IMR-90 (cell line): ENCODE results near the gene DHRS7. TPM values are rescaled to one million over a fixed set of nuclear protein-coding genes. Genes with fewer than 3 reads are reported as not detected.

Experiments
- ATAC-seq: fragments of 200-7000 bp; cut with Tn5 transposase; 2 replicates; pipeline ENCODE4 v1.9.1; 2020; ENCODE audit warnings: low read depth, mild to moderate bottlenecking, moderate library complexity
- BruUV-seq: library from RNA; stranded (reverse); fragments of 400-500 nt; replicated peaks from 2 replicates; lab custom pipeline; 2021; lab: Mats Ljungman, UMichigan
- CTCF ChIA-PET: fragments of 300-600 bp; formaldehyde crosslinking; extraction: SDS; loops from one replicate; lab custom pipeline; 2021; ENCODE audit warnings: antibody characterized with exemption; lab: Yijun Ruan, JAX
- POLR2A ChIA-PET: fragments of 300-600 bp; sonication (Branson Sonifier 250); formaldehyde crosslinking; loops from one replicate; lab custom pipeline; 2022; ENCODE audit warnings: antibody characterized with exemption; ENCODE audit not compliant: unreplicated experiment; lab: Charles Lee
- DNase-seq: peaks from one replicate; pipeline ENCODE4 v3.0.0; 2013
- H2AFZ ChIP-seq: replicated peaks from 2 replicates; pipeline ENCODE3; 2013; ENCODE audit warnings: low read length, mild to moderate bottlenecking; ENCODE audit not compliant: poor library complexity
- H2AK5ac ChIP-seq: 2 replicates; pipeline ENCODE4 v1.6.1; 2013; ENCODE audit warnings: low read depth, low read length, inconsistent platforms
- H2AK9ac ChIP-seq: replicated peaks from 2 replicates; pipeline ENCODE3; 2013; ENCODE audit warnings: mild to moderate bottlenecking, low read depth, low read length, moderate library complexity; ENCODE audit not compliant: poor library complexity
- H2BK120ac ChIP-seq: 2 replicates; pipeline ENCODE4 v1.6.1; 2013; ENCODE audit warnings: low read depth, low read length, inconsistent platforms
- H2BK15ac ChIP-seq: 3 replicates; pipeline ENCODE4 v1.6.1; 2013; ENCODE audit warnings: low read depth, low read length, inconsistent platforms
- H2BK20ac ChIP-seq: 2 replicates; pipeline ENCODE4 v1.6.1; 2013; ENCODE audit warnings: low read depth, mild to moderate bottlenecking, inconsistent platforms, low read length, moderate library complexity
- H2BK5ac ChIP-seq: 2 replicates; pipeline ENCODE4 v1.6.1; 2013; ENCODE audit warnings: mild to moderate bottlenecking, low read depth, low read length, inconsistent platforms; ENCODE audit not compliant: poor library complexity, severe bottlenecking
- H3K14ac ChIP-seq: replicated peaks from 2 replicates; pipeline ENCODE4 v1.6.1; 2013; ENCODE audit warnings: low read depth, low read length, inconsistent platforms
- H3K18ac ChIP-seq: 2 replicates; pipeline ENCODE4 v1.6.1; 2013; ENCODE audit warnings: low read depth, low read length, control low read depth
- H3K23ac ChIP-seq: 2 replicates; pipeline ENCODE4 v1.6.1; 2013; ENCODE audit warnings: low read depth, low read length, inconsistent platforms
- H3K27ac ChIP-seq: 2 replicates; pipeline ENCODE4 v1.5.1; 2013; ENCODE audit warnings: mild to moderate bottlenecking, control low read depth, low read length; ENCODE audit not compliant: insufficient read depth
- H3K27me3 ChIP-seq: 2 replicates; pipeline ENCODE4 v1.6.1; 2013; ENCODE audit warnings: low read length; ENCODE audit not compliant: control insufficient read depth, insufficient read depth
- H3K36me3 ChIP-seq: 2 replicates; pipeline ENCODE4 v1.6.1; 2013; ENCODE audit warnings: low read length, mixed read lengths; ENCODE audit not compliant: control insufficient read depth, insufficient read depth
- H3K4ac ChIP-seq: 2 replicates; pipeline ENCODE4 v1.6.1; 2013; ENCODE audit warnings: low read depth, low read length, inconsistent platforms
- H3K4me1 ChIP-seq: 2 replicates; pipeline ENCODE4 v1.6.1; 2013; ENCODE audit warnings: low read length, mixed read lengths; ENCODE audit not compliant: control insufficient read depth, insufficient read depth
- H3K4me2 ChIP-seq: 2 replicates; pipeline ENCODE4 v1.6.1; 2013; ENCODE audit warnings: low read depth, mild to moderate bottlenecking, control low read depth, low read length, moderate library complexity
- H3K4me3 ChIP-seq: 2 replicates; pipeline ENCODE4 v1.5.1; 2013; ENCODE audit warnings: low read depth, mild to moderate bottlenecking, control low read depth, low read length, moderate library complexity; ENCODE audit not compliant: insufficient read depth
- H3K56ac ChIP-seq: 2 replicates; pipeline ENCODE4 v1.6.1; 2013; ENCODE audit warnings: low read length, inconsistent platforms; ENCODE audit not compliant: insufficient read depth; ENCODE audit errors: extremely low read depth
- H3K79me1 ChIP-seq, 2 experiments: 2 replicates each; pipeline ENCODE4 v1.6.1; 2013; ENCODE audit warnings: low read length in 2 of 2, inconsistent platforms in 1 of 2, low read depth in 1 of 2
- H3K9ac ChIP-seq: 2 replicates; pipeline ENCODE4 v1.6.1; 2013; ENCODE audit warnings: low read depth, low read length, control low read depth
- H3K9me1 ChIP-seq: 2 replicates; pipeline ENCODE4 v1.6.1; 2013; ENCODE audit warnings: low read length, inconsistent platforms; ENCODE audit not compliant: insufficient read depth
- H3K9me3 ChIP-seq: 2 replicates; pipeline ENCODE4 v1.6.1; 2013; ENCODE audit warnings: low read length; ENCODE audit not compliant: control insufficient read depth, insufficient read depth
- H4K20me1 ChIP-seq: 2 replicates; pipeline ENCODE4 v1.6.1; 2013; ENCODE audit warnings: low read length, inconsistent platforms; ENCODE audit not compliant: insufficient read depth
- H4K5ac ChIP-seq: 2 replicates; pipeline ENCODE4 v1.6.1; 2013; ENCODE audit warnings: mild to moderate bottlenecking, low read depth, low read length, control low read depth
- H4K8ac ChIP-seq, 2 experiments: 2 replicates each; pipeline ENCODE4 v1.6.1; 2013; ENCODE audit warnings: low read depth in 2 of 2, low read length in 2 of 2, control low read depth in 1 of 2, inconsistent platforms in 1 of 2
- H4K91ac ChIP-seq: 2 replicates; pipeline ENCODE4 v1.6.1; 2013; ENCODE audit warnings: low read depth, low read length, inconsistent platforms; ENCODE audit not compliant: insufficient read depth
- BHLHE40 ChIP-seq: fragments of 150-350 bp; IDR thresholded peaks from 2 replicates; pipeline ENCODE4 v1.6.1; 2016; ENCODE audit warnings: mild to moderate bottlenecking, low read depth, low read length
- CEBPB ChIP-seq: IDR thresholded peaks from 2 replicates; pipeline ENCODE4 v1.6.1; 2012; ENCODE audit warnings: low read depth, low read length, improper control_type of control experiment
- CHD1 ChIP-seq: IDR thresholded peaks from 2 replicates; pipeline ENCODE4 v1.6.1; 2012; ENCODE audit warnings: low read depth, low read length, improper control_type of control experiment
- FOS ChIP-seq: fragments of 150-350 bp; IDR thresholded peaks from 2 replicates; pipeline ENCODE4 v1.6.1; 2016; ENCODE audit warnings: low read depth, low read length
- MAFK ChIP-seq: IDR thresholded peaks from 2 replicates; pipeline ENCODE4 v1.6.1; 2012; ENCODE audit warnings: low read depth, low read length, improper control_type of control experiment
- MAZ ChIP-seq: IDR thresholded peaks from 2 replicates; pipeline ENCODE4 v1.6.1; 2012; ENCODE audit warnings: low read depth, mild to moderate bottlenecking, low read length, improper control_type of control experiment, moderate library complexity, borderline replicate concordance
- MXI1 ChIP-seq: IDR thresholded peaks from 2 replicates; pipeline ENCODE4 v1.6.1; 2012; ENCODE audit warnings: low read depth, mild to moderate bottlenecking, low read length, moderate library complexity, borderline replicate concordance
- NFE2L2 ChIP-seq: fragments of 150-350 bp; IDR thresholded peaks from 2 replicates; pipeline ENCODE4 v1.6.1; 2016; ENCODE audit warnings: low read depth, mild to moderate bottlenecking, low read length
- POLR2A ChIP-seq: IDR thresholded peaks from 2 replicates; pipeline ENCODE4 v1.6.1; 2012; ENCODE audit warnings: mild to moderate bottlenecking, low read depth, low read length
- RAD21 ChIP-seq: IDR thresholded peaks from 2 replicates; pipeline ENCODE4 v1.6.1; 2012; ENCODE audit warnings: low read length, improper control_type of control experiment
- RCOR1 ChIP-seq: IDR thresholded peaks from 2 replicates; pipeline ENCODE4 v1.6.1; 2012; ENCODE audit warnings: mild to moderate bottlenecking, low read length, improper control_type of control experiment; ENCODE audit not compliant: insufficient replicate concordance
- RFX5 ChIP-seq: IDR thresholded peaks from 2 replicates; pipeline ENCODE4 v1.8.0; 2012; ENCODE audit warnings: low read depth, mild to moderate bottlenecking, low read length, moderate library complexity
- SMC3 ChIP-seq: fragments of 150-350 bp; IDR thresholded peaks from 2 replicates; pipeline ENCODE4 v1.6.1; 2016; ENCODE audit warnings: low read depth, mild to moderate bottlenecking, antibody characterized with exemption, low read length, moderate library complexity
- WGBS, 2 experiments: methylation state at CpG; one replicate each; pipeline versions ENCODE4 v1.1.5 to v1.1.7; 2013; ENCODE audit warnings: missing lambda C conversion rate in 2 of 2; ENCODE audit not compliant: insufficient read length in 1 of 2; ENCODE audit errors: extremely low coverage in 2 of 2; 5-methylcytosine and 5-hydroxymethylcytosine counted together
- dilution Hi-C: fragments of 300-500 bp; cut with HindIII; formaldehyde crosslinking; loops from one replicate; pipeline ENCODE4 v1.14.3; 2018; ENCODE audit warnings: low sequenced_read_pairs; ENCODE audit not compliant: unreplicated experiment
- in situ Hi-C: fragments of 300-500 bp; cut with MboI; formaldehyde crosslinking; loops from 3 replicates; pipeline ENCODE4 v1.14.3; 2019; ENCODE audit warnings: low sequenced_read_pairs, inconsistent platforms, mixed read lengths
- intact Hi-C: fragments of 100-400 bp; cut with micrococcal nuclease; formaldehyde crosslinking; loops from 2 replicates; pipeline ENCODE4 v1.10.0; 2022
- polyA plus RNA-seq, 3 experiments: library from polyadenylated mRNA; depleted of rRNA; stranded (reverse); fragments of >200 nt; gene quantifications; 2 replicates each; pipeline ENCODE4 v1.2.3, GENCODE V29; 2012; ENCODE audit warnings: low replicate concordance in 1 of 3
- total RNA-seq: library from RNA; depleted of rRNA; stranded (reverse); fragments of >200 nt; gene quantifications from 2 replicates; pipeline ENCODE4 v1.2.3, GENCODE V29; 2012
- TF ChIP-seq, protein P1 (sequence below): fragments of 150-350 bp; IDR thresholded peaks from 2 replicates; pipeline ENCODE4 v1.6.1; 2017; ENCODE audit warnings: mild to moderate bottlenecking, antibody characterized with exemption, low read length, low read depth
- TF ChIP-seq, protein P2 (sequence below): conservative IDR thresholded peaks from 2 replicates; pipeline ENCODE4 v1.5.1; 2012; ENCODE audit warnings: mild to moderate bottlenecking, low read depth, low read length, improper control_type of control experiment
- TF ChIP-seq, protein P3 (sequence below): fragments of 150-350 bp; IDR thresholded peaks from 2 replicates; pipeline ENCODE4 v1.6.1; 2016; ENCODE audit warnings: low read depth, mild to moderate bottlenecking, low read length, moderate library complexity, borderline replicate concordance

DHRS7 gene
- total and polyA plus RNA-seq, 2 of the 4 experiments (the other 2 are of a cell fraction): 30.3 to 50.2 TPM

DNA sequence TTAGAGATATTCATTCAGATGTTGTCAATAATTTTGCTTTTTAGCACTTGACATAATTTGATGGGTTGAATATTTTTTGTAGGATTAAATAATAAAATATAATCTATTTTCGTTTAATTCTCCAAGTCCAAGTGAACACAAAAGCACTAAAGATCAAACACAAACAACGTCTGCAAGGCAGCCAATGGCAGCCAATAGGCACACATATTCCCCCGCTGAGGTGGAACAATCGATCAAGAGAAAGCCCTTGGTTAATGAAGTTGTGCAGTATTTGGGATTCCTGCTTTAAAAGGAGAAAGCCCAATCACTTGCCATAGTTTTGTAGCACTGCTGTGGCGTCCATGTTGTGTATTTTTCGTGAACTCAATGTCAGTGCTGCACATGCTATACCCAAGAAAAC is 1.5 kb downstream of the DHRS7 start:
- H3K4ac ChIP-seq: 0 out of 2 replicates have a peak overlapping the region, but pooled peaks have one; percentile 20
- H3K27ac ChIP-seq: no peak overlapping the region
- no peaks in the 10 kb centered on the region for H3K27me3 ChIP-seq
- H3K4me3 ChIP-seq: no peak overlapping the region
- H3K9me1 ChIP-seq: peaks cover 5% of the 10 kb centered on the region; the same call in 1 of the 2 replicates
- H4K5ac ChIP-seq: no peak overlapping the region
- H4K91ac ChIP-seq: no peak overlapping the region
- POLR2A ChIA-PET: no interaction called here
- H3K9me3 ChIP-seq: no peaks in the 10 kb centered on the region
- CTCF ChIA-PET: no interaction called here
- H3K18ac ChIP-seq: no peak overlapping the region
- intact Hi-C loops: no loop called here
- H3K14ac ChIP-seq: peak overlapping the region; percentile 50; the same call in 1 of the 2 replicates
- H2AK5ac ChIP-seq: no peak overlapping the region
- TF ChIP-seq RAD21 (no peak), NFE2L2 (no peak), SMC3 (no peak), RCOR1 (no peak), POLR2A (no peak), CEBPB (no peak), MAZ (no peak), MAFK (no peak), CHD1 (no peak), RFX5 (no peak), MXI1 (no peak), BHLHE40 (no peak), FOS (no peak)
- TF ChIP-seq, protein P1, sequence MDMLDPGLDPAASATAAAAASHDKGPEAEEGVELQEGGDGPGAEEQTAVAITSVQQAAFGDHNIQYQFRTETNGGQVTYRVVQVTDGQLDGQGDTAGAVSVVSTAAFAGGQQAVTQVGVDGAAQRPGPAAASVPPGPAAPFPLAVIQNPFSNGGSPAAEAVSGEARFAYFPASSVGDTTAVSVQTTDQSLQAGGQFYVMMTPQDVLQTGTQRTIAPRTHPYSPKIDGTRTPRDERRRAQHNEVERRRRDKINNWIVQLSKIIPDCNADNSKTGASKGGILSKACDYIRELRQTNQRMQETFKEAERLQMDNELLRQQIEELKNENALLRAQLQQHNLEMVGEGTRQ: no peak
- TF ChIP-seq, protein P2, sequence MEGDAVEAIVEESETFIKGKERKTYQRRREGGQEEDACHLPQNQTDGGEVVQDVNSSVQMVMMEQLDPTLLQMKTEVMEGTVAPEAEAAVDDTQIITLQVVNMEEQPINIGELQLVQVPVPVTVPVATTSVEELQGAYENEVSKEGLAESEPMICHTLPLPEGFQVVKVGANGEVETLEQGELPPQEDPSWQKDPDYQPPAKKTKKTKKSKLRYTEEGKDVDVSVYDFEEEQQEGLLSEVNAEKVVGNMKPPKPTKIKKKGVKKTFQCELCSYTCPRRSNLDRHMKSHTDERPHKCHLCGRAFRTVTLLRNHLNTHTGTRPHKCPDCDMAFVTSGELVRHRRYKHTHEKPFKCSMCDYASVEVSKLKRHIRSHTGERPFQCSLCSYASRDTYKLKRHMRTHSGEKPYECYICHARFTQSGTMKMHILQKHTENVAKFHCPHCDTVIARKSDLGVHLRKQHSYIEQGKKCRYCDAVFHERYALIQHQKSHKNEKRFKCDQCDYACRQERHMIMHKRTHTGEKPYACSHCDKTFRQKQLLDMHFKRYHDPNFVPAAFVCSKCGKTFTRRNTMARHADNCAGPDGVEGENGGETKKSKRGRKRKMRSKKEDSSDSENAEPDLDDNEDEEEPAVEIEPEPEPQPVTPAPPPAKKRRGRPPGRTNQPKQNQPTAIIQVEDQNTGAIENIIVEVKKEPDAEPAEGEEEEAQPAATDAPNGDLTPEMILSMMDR: no peak
- TF ChIP-seq, protein P3, sequence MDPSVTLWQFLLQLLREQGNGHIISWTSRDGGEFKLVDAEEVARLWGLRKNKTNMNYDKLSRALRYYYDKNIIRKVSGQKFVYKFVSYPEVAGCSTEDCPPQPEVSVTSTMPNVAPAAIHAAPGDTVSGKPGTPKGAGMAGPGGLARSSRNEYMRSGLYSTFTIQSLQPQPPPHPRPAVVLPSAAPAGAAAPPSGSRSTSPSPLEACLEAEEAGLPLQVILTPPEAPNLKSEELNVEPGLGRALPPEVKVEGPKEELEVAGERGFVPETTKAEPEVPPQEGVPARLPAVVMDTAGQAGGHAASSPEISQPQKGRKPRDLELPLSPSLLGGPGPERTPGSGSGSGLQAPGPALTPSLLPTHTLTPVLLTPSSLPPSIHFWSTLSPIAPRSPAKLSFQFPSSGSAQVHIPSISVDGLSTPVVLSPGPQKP: no peak
- no peak overlapping the region for H2BK5ac ChIP-seq
- dilution Hi-C loops: no loop called here
- no peak overlapping the region for H2BK20ac ChIP-seq
- BruUV-seq: TSS peak; percentile 59
- H3K79me1 ChIP-seq: peaks cover 16 to 34% of the 10 kb centered on the region in 2 experiments
- peaks cover 3% of the 10 kb centered on the region; the same call in 1 of the 2 replicates for H3K36me3 ChIP-seq
- no peak for DNase-seq
- peak overlapping the region; percentile 82 for H3K23ac ChIP-seq
- ATAC-seq: no peak
- H3K4me2 ChIP-seq: peak overlapping the region; percentile 81
- no peak overlapping the region for H3K9ac ChIP-seq
- no peak overlapping the region for H3K56ac ChIP-seq
- no peak overlapping the region for H2BK15ac ChIP-seq
- H3K4me1 ChIP-seq: peaks cover 6% of the 10 kb centered on the region
- H4K8ac ChIP-seq: 0 out of 4 replicates have a peak overlapping the region, but pooled peaks of 1 of the 2 experiments have one; percentile 15
- H4K20me1 ChIP-seq: no peaks in the 10 kb centered on the region
- WGBS, 2 experiments: no CpG with 5 or more reads among the region's 6 CpGs
- in situ Hi-C loops: loop anchor here (5.0 kb wide), 1 partner anchor 71 kb away; the partner anchor contains the start of gene PCNX4
- H2AK9ac ChIP-seq: no peak overlapping the region
- peak overlapping the region; percentile 33 for H2AFZ ChIP-seq
- no peak overlapping the region for H2BK120ac ChIP-seq
